GM18870 (cell line): ENCODE measurements around the gene EIF4EBP3.
"Not testable (repeated sequence)": the region's sequence is repeated elsewhere in the genome, so short reads cannot be mapped to it uniquely, and the experiment has no call there.

Source experiments
- ATAC-seq: cut with Tn5 transposase; IDR thresholded peaks from one replicate; pipeline ENCODE4 v1.9.1; 2021; ENCODE audit warnings: moderate library complexity; ENCODE audit not compliant: unreplicated experiment

Gene EIF4EBP3

GRCh38 chr5:140575309-140575708, 27.8 kb downstream of the EIF4EBP3 start:
- no peak for ATAC-seq

DNA sequence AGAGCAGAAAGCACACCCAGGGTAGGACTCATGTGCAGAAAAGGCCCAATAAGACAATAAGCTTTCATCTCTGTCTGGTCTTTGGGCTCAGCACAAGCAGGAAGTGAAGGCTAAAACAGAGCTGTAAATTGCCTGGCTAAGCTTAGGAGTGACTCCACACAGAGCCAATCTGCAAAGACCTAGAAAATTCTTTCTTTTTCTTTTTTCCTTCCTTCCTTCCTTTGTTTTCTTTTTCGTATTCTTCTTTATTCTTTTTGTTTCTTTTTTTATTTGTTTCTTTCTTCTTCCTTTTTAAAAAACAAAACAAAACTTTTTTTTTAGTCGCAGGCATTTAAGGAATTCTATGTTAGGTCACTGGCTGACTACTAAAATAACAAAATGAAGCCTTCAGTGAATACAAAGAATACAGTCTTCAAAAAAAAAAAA, 29.3 kb downstream of the EIF4EBP3 start:
- no peak for ATAC-seq

- ATAC-seq = not testable (repeated sequence)
These were observed 31.8 kb downstream of the EIF4EBP3 start for GRCh38 chr5:140579188-140579747.

DNA sequence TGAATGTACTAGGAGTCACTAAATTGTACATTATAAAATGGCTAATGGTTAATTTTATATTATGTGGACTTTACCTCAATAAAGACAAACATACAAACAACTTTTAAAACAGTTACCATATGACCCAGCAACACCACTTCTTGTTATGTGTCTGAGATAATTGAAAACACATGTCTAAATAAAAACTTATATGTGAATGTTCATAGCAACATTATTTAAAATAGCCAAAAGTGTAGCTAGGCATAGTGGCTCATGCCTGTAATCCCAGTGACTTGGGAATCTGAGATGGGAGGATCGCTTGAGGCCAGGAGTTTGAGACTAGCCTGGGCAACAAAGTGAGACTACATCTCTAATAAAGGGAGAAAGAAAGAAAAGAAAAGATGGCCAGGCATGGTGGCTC, 40.0 kb downstream of the EIF4EBP3 start:
- ATAC-seq = no peak

DNA sequence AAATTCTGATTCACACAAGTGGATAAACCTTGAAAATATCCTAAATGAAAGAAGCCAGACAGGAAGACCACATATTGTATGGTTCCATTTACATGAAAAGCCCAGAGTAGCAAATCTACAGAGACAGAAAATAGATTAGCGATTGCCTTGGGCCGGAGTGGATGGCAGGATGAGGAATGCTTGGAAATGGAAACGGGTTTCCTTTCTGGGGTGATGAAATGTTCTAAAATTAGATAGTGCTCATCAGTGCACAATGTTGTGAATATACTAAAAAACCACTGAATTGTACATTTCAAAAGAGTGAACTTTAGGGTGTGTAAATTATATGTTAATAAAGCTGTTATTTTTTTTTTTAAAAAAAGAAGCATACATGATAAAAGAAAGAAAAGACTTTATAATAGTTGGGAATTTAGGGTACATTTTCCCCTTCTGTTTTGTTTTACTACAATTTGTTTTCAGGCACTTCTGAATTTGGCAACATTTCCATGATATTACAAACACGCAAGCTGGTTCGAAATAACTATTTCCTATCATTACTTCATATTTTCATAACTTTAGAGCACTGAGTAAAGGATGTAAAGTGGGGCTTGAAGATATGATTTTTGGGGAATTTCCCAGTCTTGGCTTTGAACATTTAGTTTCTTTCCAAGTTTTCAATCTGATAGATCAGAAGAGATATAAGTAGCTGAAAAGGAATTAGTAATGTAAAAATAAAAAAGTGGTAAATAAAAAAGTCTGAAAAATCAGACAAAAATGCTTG, 41.0 kb downstream of the EIF4EBP3 start:
- ATAC-seq = no peak

GRCh38 chr5:140590861-140591260, 43.4 kb downstream of the EIF4EBP3 start:
- no peak for ATAC-seq

DNA sequence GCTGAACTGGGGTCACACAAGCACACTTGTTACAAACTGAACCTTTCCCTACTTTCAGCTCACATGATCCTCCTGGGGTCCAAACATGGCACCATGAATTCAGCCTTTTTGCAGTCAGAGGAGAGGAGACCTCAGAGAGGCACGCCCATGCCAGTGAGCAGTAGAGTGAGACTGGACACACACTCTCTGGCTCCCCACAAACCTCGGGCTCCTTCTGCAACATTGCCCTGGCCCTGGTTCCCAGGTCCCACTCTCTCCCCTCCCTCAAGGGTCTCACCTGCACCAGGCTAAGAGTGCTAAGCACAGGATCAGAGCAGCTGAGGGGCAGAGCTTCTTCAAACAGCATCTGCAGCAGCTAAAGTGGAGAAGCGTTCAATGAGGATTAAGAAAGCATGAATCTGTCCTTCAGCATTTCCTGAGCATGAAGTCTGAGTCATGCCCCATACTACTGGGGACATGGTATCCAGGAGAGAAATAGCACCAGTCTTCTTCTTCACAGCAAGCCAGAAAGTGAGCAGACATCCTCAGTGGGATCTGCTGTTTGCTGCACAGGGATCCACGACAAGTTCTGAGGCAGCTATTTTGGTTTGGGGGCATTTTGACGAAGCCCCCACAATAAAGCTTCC, 44.4 kb downstream of the EIF4EBP3 start:
- no peak for ATAC-seq

DNA sequence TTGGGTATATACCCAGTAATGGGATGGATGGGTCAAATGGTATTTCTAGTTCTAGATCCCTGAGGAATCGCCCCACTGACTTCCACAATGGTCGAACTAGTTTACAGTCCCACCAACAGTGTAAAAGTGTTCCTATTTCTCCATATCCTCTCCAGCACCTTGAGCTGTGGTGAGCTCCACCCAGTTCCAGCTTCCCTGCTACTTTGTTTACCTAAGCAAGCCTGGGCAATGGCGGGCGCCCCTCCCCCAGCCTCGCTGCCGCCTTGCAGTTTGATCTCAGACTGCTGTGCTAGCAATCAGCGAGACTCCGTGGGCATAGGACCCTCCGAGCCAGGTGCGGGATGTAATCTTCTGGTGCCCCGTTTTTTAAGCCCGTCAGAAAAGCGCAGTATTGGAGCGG, 45.6 kb downstream of the EIF4EBP3 start:
- ATAC-seq = not testable (repeated sequence)

- no peak for ATAC-seq
These were observed 46.7 kb downstream of the EIF4EBP3 start for GRCh38 chr5:140594169-140594568.

- ATAC-seq = no peak
These were observed 48.3 kb downstream of the EIF4EBP3 start for GRCh38 chr5:140595538-140596300.

DNA sequence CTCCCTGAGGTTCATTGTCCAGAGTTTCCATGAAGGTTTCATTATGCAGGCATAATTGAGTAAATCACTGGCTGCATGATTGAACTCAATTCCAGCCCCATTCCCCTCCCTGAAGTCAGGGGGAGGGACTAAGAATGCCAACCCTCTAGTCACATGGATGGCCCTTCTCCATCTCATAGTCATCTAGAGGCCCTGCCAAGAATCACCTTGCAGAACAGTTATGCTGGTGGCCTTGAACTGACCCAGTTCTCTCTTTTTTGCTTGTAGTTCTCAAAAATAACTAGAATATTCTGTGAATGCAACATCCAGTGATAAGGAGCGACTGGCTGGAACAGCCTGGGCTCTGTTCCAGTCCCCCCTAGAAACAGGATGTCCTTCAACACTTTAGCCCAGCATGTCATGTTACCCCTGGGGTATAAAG, 48.9 kb downstream of the EIF4EBP3 start:
- no peak for ATAC-seq

DNA sequence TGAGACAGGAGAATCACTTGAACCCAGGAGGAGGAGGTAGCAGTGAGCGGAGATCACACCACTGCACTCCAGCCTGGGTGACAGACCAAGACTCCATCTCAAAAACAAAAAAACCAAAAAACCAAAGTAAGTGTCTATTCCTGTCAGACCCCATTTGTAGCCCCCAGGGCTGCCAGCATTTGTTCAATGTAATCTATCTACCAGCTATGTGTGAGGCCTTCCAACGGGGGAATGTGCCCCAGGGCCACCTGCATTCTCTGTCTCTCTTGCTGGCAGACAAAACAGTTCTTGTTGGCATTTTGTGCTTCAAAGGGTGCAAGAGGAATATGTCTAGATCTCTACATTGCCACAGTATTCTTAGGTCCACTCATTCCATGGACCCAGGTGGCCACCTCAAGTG, 51.4 kb downstream of the EIF4EBP3 start:
- no peak for ATAC-seq
